ENCODE data around the gene LRIG1.

Gene LRIG1

DNA sequence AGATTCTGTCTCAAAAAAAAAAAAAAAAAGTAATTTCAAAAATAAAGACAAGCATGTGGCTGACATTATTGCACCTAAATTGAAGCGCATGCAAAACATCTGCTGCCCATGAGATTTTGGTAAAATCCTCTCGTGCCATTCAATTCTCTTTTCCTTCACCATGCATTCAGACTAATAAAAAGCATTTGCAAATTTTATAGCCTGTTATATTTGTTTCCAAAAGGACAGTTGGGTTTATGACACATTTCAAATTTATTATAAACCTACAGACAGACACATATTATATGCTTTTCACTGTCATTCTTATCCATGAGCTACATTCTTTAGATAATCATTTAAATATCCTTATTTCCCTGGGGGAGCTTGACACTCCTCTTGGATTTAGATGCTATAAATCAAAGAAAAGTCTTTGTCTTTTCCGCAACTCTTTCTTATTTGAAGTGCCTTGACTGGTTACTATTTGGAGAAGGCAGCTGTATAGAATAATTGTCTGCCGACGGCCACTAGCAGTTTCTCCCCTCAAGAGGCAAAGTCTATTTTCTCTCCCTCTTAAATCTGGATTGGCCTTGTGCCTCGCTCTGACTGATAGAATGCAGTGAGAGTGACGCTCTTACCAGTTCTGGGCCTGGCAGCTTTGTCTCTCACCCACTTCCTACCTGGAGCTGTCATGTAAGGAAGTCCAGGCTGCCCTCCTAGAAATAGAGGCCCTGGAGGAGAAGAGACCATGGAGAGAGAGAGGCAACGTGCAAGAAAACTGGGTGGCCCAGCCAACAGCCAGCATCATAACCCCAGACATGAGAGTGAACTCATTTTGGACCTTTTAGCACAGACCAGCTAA lies 6.8 kb upstream of the LRIG1 start:
- Histone ChIP-seq H3F3A (ENCODE audit: insufficient read depth, low read length) (no peaks in the 10 kb centered on the region), H3K9ac (ENCODE audit: low read length) (no peak overlapping the region), H3K4me3 (ENCODE audit: low read length) (no peak overlapping the region), H3K27me3 (replicated peaks; ENCODE audit: insufficient read depth, low read length) (0 out of 2 replicates have a peak, but pooled peaks cover under 1% of the 10 kb centered on the region), H3K27ac (ENCODE audit: low read length) (no peak overlapping the region), H4K20me1 (ENCODE audit: insufficient read depth, low read length) (no peaks in the 10 kb centered on the region), H2AFZ (ENCODE audit: low read length) (no peak overlapping the region), H3K9me2 (replicated peaks; ENCODE audit: insufficient read depth, low read length) (no peaks in the 10 kb centered on the region), H3K9me3 (replicated peaks; ENCODE audit: insufficient read depth, low read length) (no peaks in the 10 kb centered on the region), H3K4me2 (ENCODE audit: low read depth, low read length) (no peak overlapping the region), H3K4me1 (ENCODE audit: low read length) (no peaks in the 10 kb centered on the region), H3K79me2 (ENCODE audit: low read length) (no peaks in the 10 kb centered on the region), H3K36me3 (replicated peaks; ENCODE audit: insufficient read depth, low read length) (no peaks in the 10 kb centered on the region)
- no peak for DNase-seq
- TF ChIP-seq EZH2 (optimal IDR thresholded peaks at IDR 0.05; ENCODE audit: low read depth, low read length) (no peak), EZH2phosphoT487 (IDR thresholded peaks at IDR 0.05; ENCODE audit: low read length) (no peak)
- TF ChIP-seq, protein P1, sequence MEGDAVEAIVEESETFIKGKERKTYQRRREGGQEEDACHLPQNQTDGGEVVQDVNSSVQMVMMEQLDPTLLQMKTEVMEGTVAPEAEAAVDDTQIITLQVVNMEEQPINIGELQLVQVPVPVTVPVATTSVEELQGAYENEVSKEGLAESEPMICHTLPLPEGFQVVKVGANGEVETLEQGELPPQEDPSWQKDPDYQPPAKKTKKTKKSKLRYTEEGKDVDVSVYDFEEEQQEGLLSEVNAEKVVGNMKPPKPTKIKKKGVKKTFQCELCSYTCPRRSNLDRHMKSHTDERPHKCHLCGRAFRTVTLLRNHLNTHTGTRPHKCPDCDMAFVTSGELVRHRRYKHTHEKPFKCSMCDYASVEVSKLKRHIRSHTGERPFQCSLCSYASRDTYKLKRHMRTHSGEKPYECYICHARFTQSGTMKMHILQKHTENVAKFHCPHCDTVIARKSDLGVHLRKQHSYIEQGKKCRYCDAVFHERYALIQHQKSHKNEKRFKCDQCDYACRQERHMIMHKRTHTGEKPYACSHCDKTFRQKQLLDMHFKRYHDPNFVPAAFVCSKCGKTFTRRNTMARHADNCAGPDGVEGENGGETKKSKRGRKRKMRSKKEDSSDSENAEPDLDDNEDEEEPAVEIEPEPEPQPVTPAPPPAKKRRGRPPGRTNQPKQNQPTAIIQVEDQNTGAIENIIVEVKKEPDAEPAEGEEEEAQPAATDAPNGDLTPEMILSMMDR (IDR thresholded peaks at IDR 0.05; ENCODE audit: low read length) = no peak

DNA sequence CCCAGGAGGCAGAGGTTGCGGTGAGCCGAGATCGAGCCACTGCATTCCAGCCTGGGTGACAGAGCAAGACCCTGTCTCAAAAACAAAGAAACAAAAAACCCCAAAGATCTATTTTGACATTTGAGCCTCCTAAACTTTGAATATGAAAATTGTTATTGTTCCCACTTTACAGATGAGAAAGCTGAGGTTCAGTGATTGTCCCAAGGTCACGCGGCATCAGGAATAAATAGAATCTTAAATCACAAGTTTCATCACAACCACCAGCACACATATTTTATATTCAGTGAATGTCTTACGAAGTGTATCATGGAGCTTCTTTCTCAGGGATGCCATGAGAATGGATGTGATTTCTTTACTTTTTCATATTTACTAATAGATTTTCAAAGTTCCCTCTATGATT lies 5.3 kb upstream of the LRIG1 start:
- DNase-seq = no peak
- H3K27ac ChIP-seq (ENCODE audit: low read length) = no peak overlapping the region
- no peak overlapping the region for H3K4me3 ChIP-seq (ENCODE audit: low read length)
- TF ChIP-seq EZH2phosphoT487 (IDR thresholded peaks at IDR 0.05; ENCODE audit: low read length) (no peak), EZH2 (optimal IDR thresholded peaks at IDR 0.05; ENCODE audit: low read depth, low read length) (no peak)
- TF ChIP-seq, protein P1 (IDR thresholded peaks at IDR 0.05; ENCODE audit: low read length) = no peak
- H4K20me1 ChIP-seq (ENCODE audit: insufficient read depth, low read length) = no peaks in the 10 kb centered on the region
- H3K36me3 ChIP-seq (replicated peaks; ENCODE audit: insufficient read depth, low read length) = no peaks in the 10 kb centered on the region
- no peaks in the 10 kb centered on the region for H3K9me2 ChIP-seq (replicated peaks; ENCODE audit: insufficient read depth, low read length)
- H3F3A ChIP-seq (ENCODE audit: insufficient read depth, low read length) = no peaks in the 10 kb centered on the region
- no peaks in the 10 kb centered on the region for H3K79me2 ChIP-seq (ENCODE audit: low read length)
- H3K4me1 ChIP-seq (ENCODE audit: low read length) = peaks cover 5% of the 10 kb centered on the region; the same call in 1 of the 2 replicates
- H3K27me3 ChIP-seq (replicated peaks; ENCODE audit: insufficient read depth, low read length) = 0 out of 2 replicates have a peak, but pooled peaks cover 3% of the 10 kb centered on the region
- H2AFZ ChIP-seq (ENCODE audit: low read length) = no peak overlapping the region
- no peak overlapping the region for H3K9ac ChIP-seq (ENCODE audit: low read length)
- H3K4me2 ChIP-seq (ENCODE audit: low read depth, low read length) = no peak overlapping the region
- no peaks in the 10 kb centered on the region for H3K9me3 ChIP-seq (replicated peaks; ENCODE audit: insufficient read depth, low read length)

DNA sequence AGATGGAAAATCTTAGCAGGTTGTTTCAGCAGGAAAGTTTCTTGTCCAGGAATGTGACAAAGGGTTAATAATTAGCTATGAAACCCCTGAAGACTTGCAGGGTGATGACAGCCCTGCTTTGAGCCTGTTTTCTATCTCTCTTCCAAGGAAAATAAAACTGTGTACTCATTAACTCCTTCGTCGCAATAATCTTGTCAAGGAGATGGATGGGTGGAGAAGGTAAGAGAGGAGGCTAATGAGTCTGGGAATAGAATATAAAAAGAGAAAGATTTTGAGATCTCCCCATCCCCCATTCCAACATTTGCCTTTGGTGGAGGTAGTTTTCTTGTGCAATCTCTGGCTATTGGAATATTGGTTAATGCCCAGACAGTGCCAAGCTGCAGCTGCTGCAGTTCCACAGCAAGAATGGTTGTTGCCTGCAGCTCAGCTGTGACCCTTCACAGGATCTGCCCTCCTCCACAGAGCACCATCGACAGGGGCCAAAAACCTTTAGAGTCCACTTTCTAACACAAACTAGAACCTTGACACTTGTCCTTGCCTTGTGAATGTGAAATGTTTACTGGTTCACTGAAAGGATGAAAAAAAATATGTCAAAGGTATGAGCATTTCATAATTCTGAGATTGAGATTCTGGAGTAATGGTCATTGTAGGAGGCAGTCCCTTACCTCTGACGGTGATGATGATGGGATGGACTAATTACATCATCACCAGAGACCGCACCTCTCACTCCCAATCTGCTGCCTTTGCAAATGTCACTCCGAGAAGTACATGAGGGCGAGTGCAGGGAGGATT lies 4.2 kb upstream of the LRIG1 start:
- Histone ChIP-seq H3K4me3 (ENCODE audit: low read length) (no peak overlapping the region), H3K36me3 (replicated peaks; ENCODE audit: insufficient read depth, low read length) (no peaks in the 10 kb centered on the region), H3K4me1 (ENCODE audit: low read length) (peaks cover 5% of the 10 kb centered on the region; the same call in 1 of the 2 replicates), H3K9me2 (replicated peaks; ENCODE audit: insufficient read depth, low read length) (no peaks in the 10 kb centered on the region), H3K79me2 (ENCODE audit: low read length) (peaks cover 3% of the 10 kb centered on the region), H3F3A (ENCODE audit: insufficient read depth, low read length) (no peaks in the 10 kb centered on the region), H3K27ac (ENCODE audit: low read length) (no peak overlapping the region), H4K20me1 (ENCODE audit: insufficient read depth, low read length) (no peaks in the 10 kb centered on the region), H3K9ac (ENCODE audit: low read length) (no peak overlapping the region), H3K9me3 (replicated peaks; ENCODE audit: insufficient read depth, low read length) (no peaks in the 10 kb centered on the region), H3K27me3 (replicated peaks; ENCODE audit: insufficient read depth, low read length) (0 out of 2 replicates have a peak, but pooled peaks cover 3% of the 10 kb centered on the region), H2AFZ (ENCODE audit: low read length) (no peak overlapping the region), H3K4me2 (ENCODE audit: low read depth, low read length) (no peak overlapping the region)
- TF ChIP-seq EZH2 (optimal IDR thresholded peaks at IDR 0.05; ENCODE audit: low read depth, low read length) = no peak
- TF ChIP-seq, protein P1 (IDR thresholded peaks at IDR 0.05; ENCODE audit: low read length) = no peak
- no peak for TF ChIP-seq EZH2phosphoT487 (IDR thresholded peaks at IDR 0.05; ENCODE audit: low read length)
- no peak for DNase-seq

Data from MM.1S (cell line).